ENCODE data around the gene SLC15A4. TPM values are rescaled to one million over a fixed set of nuclear protein-coding genes. Genes with fewer than 3 reads are reported as not detected.

Gene SLC15A4
- total RNA-seq, 2 donors from 2014 or later = 33.5 to 51.5 TPM

- peaks cover 3 to 5% of the 10 kb centered on the region in 2 donors for H3K36me3 ChIP-seq
- DNase-seq (ENCODE audit: low spot score) = no peak
Observed at GRCh38 chr12:128794661-128795529, 28.9 kb downstream of the SLC15A4 start.

DNA sequence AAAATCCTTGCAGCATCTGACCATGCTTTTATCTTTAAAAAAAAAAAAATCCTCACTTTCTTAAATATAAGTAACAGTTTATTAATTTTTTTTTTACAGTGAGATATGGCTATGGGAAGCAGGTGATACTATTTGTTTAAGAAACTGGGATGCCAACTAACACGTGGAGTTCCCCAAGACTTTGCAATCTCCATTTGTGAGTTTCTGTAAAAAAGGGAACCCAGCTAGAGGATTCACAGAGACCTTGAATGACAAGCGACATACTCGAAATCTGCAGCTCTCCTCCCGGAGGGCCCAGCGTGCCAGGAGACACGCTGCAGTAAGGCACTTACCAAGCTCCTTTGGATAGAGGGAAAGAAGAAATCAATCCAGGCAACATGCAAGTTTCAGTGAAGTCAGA, 30.1 kb downstream of the SLC15A4 start:
- TF ChIP-seq POLR2AphosphoS5 (IDR thresholded peaks at IDR 0.05) = no peak
- no peak for TF ChIP-seq POLR2A (IDR thresholded peaks at IDR 0.05)
- TF ChIP-seq CTCF (IDR thresholded peaks at IDR 0.05) = no peak
- H3K36me3 ChIP-seq = peaks cover 3 to 5% of the 10 kb centered on the region in 2 donors
- no peak overlapping the region for H3K4me3 ChIP-seq
- DNase-seq (ENCODE audit: low spot score) = no peak
- no peak overlapping the region for H3K27ac ChIP-seq
- intact Hi-C loops (cut with DNase I) = loop anchor here (10.0 kb wide), 1 partner anchor 149 kb away; no protein-coding TSS in a partner anchor
- 76% methylated on average over 6 of the region's 6 CpGs for whole genome bisulfite sequencing
- H3K9me3 ChIP-seq = no peaks in the 10 kb centered on the region
- H3K27me3 ChIP-seq (replicated peaks; ENCODE audit: insufficient read depth) = no peaks in the 10 kb centered on the region
- H3K4me1 ChIP-seq (replicated peaks) = no peaks in the 10 kb centered on the region

More at GRCh38 chr12:128794661-128795529, 28.9 kb downstream of the SLC15A4 start:
- Histone ChIP-seq H3K9me3 (no peaks in the 10 kb centered on the region), H3K27me3 (replicated peaks; ENCODE audit: insufficient read depth) (no peaks in the 10 kb centered on the region), H3K27ac (no peak overlapping the region), H3K4me3 (no peak overlapping the region), H3K4me1 (replicated peaks) (no peaks in the 10 kb centered on the region)
- TF ChIP-seq CTCF (IDR thresholded peaks at IDR 0.05) = no peak
- TF ChIP-seq POLR2A (IDR thresholded peaks at IDR 0.05) = no peak
- no peak for TF ChIP-seq POLR2AphosphoS5 (IDR thresholded peaks at IDR 0.05)
- WGBS = 72% methylated on average over 20 of the region's 20 CpGs
- intact Hi-C loops (cut with DNase I) = loop anchor here (10.0 kb wide), 1 partner anchor 150 kb away; no protein-coding TSS in a partner anchor

GRCh38 chr12:128792881-128793280, 30.9 kb downstream of the SLC15A4 start:
- peaks cover 3 to 5% of the 10 kb centered on the region in 2 donors for H3K36me3 ChIP-seq
- no peaks in the 10 kb centered on the region for H3K27me3 ChIP-seq (replicated peaks; ENCODE audit: insufficient read depth)
- WGBS = 94% methylated on average over 17 of the region's 17 CpGs
- intact Hi-C loops (cut with DNase I) = loop anchor here (10.0 kb wide), 1 partner anchor 148 kb away; no protein-coding TSS in a partner anchor
- no peak for DNase-seq (ENCODE audit: low spot score)
- TF ChIP-seq POLR2A (IDR thresholded peaks at IDR 0.05) (no peak), CTCF (IDR thresholded peaks at IDR 0.05) (no peak), POLR2AphosphoS5 (IDR thresholded peaks at IDR 0.05) (no peak)
- H3K4me3 ChIP-seq = no peak overlapping the region
- no peaks in the 10 kb centered on the region for H3K9me3 ChIP-seq
- H3K4me1 ChIP-seq (replicated peaks) = no peaks in the 10 kb centered on the region
- H3K27ac ChIP-seq = no peak overlapping the region

DNA sequence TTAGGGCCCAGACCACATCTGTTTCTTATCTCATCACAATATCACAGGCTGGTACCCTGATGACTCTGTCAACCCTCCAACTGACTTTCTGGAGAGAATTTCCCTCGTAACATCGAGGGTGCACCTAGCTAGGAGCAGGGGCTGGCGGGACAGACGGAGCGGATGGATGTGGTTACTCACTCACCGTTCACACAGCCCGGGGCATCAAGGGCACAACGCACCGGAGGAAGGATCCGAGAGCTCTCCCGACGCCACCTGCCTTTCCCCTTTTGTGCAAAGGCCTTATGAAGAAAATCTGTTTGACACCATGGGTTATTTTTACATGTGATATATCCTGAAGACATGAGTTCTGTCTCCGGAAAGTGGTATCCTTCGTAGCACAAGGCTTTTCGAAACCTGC, 31.4 kb downstream of the SLC15A4 start:
- H3K4me3 ChIP-seq = no peak overlapping the region
- H3K36me3 ChIP-seq = peaks cover 3 to 5% of the 10 kb centered on the region in 2 donors
- no peak for DNase-seq (ENCODE audit: low spot score)
- TF ChIP-seq POLR2AphosphoS5 (IDR thresholded peaks at IDR 0.05) (no peak), CTCF (IDR thresholded peaks at IDR 0.05) (no peak), POLR2A (IDR thresholded peaks at IDR 0.05) (no peak)
- no peak overlapping the region for H3K27ac ChIP-seq
- H3K9me3 ChIP-seq = no peaks in the 10 kb centered on the region
- H3K4me1 ChIP-seq (replicated peaks) = no peaks in the 10 kb centered on the region
- intact Hi-C loops (cut with DNase I) = loop anchor here (10.0 kb wide), 1 partner anchor 148 kb away; no protein-coding TSS in a partner anchor
- WGBS = 94% methylated on average over 15 of the region's 15 CpGs
- H3K27me3 ChIP-seq (replicated peaks; ENCODE audit: insufficient read depth) = no peaks in the 10 kb centered on the region

All from prostate gland (tissue), 2 donors.